Measurements from ENCODE around the gene BTBD16. TPM values are rescaled to one million over a fixed set of nuclear protein-coding genes. Genes with fewer than 3 reads are reported as not detected.

BTBD16 gene
- total and polyA plus RNA-seq, 9 donors = 0.42 to 1.8 TPM; not detected in 7

- H3K27ac ChIP-seq = no peak overlapping the region
- H3K4me1 ChIP-seq (ENCODE audit: insufficient read depth) = no peaks in the 10 kb centered on the region
- intact Hi-C loops (cut with DNase I) = no loop called here
- DNase-seq = no peak
- WGBS, 3 donors = 91 to 93% (median 92%) methylated on average over 11 of the region's 11 CpGs
- no peaks in the 10 kb centered on the region for H3K27me3 ChIP-seq
- no peak overlapping the region for H3K4me3 ChIP-seq
- TF ChIP-seq POLR2A (IDR thresholded peaks at IDR 0.05) (no peak), EP300 (IDR thresholded peaks at IDR 0.05) (no peak), CTCF (IDR thresholded peaks at IDR 0.05) (no peak)
- H3K9me3 ChIP-seq = no peaks in the 10 kb centered on the region
- H3K36me3 ChIP-seq = no peaks in the 10 kb centered on the region
Observed at GRCh38 chr10:122251459-122252255, 19.4 kb upstream of the BTBD16 start.

DNA sequence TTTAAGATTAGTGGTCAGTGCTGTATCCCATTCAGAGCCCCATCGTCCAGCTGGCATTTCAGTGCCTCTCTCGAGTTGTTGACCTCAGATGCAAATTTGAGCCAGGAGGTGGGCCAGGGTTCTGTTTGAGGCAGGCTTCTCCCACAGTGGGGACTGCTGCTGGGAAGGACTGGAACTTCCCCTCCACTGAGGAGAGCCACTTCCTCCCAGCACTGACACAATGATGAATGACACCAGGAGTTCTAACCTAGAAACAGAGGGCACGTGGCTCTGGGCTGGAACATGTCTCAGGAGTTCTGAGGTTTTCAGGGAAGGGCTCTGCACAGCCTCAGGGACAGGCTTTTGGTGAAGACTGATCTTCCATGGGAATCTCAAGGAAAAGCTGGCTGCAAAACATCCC, 18.3 kb upstream of the BTBD16 start:
- Histone ChIP-seq H3K4me1 (ENCODE audit: insufficient read depth) (no peaks in the 10 kb centered on the region), H3K9me3 (no peaks in the 10 kb centered on the region), H3K36me3 (no peaks in the 10 kb centered on the region), H3K4me3 (no peak overlapping the region), H3K27ac (no peak overlapping the region), H3K27me3 (no peaks in the 10 kb centered on the region)
- intact Hi-C loops (cut with DNase I) = no loop called here
- TF ChIP-seq CTCF (IDR thresholded peaks at IDR 0.05) = no peak
- TF ChIP-seq POLR2A (IDR thresholded peaks at IDR 0.05) = no peak
- no peak for TF ChIP-seq EP300 (IDR thresholded peaks at IDR 0.05)
- DNase-seq = no peak
- 66 to 79% (median 76%) methylated on average over 3 of the region's 3 CpGs for WGBS, 3 donors

DNA sequence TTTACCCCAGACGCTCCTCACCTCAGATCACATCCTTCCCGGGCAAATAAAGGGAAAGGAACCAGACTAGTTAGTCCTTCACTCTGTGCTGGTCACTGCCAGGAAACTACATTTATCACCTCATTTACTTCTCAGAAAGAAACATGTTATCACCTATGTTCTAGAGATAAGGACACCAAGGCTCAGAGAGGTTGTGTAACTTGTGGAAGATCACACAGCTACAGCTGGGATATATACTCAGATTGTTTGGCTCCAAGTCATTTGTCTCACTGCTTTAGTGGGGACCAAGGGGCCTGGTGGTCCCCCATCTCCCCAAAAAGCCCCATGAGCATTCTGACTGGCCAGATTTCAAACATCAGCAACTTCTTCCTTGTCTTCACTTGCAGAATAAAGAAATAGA, 17.5 kb upstream of the BTBD16 start:
- no peaks in the 10 kb centered on the region for H3K9me3 ChIP-seq
- TF ChIP-seq POLR2A (IDR thresholded peaks at IDR 0.05) = no peak
- no peak for TF ChIP-seq CTCF (IDR thresholded peaks at IDR 0.05)
- no peak for TF ChIP-seq EP300 (IDR thresholded peaks at IDR 0.05)
- DNase-seq = no peak
- H3K27me3 ChIP-seq = no peaks in the 10 kb centered on the region
- 90 to 95% (median 90%) methylated on average over 2 of the region's 2 CpGs for WGBS, 3 donors
- H3K4me3 ChIP-seq = no peak overlapping the region
- intact Hi-C loops (cut with DNase I) = no loop called here
- H3K36me3 ChIP-seq = no peaks in the 10 kb centered on the region
- H3K27ac ChIP-seq = no peak overlapping the region
- H3K4me1 ChIP-seq (ENCODE audit: insufficient read depth) = peaks cover under 1% of the 10 kb centered on the region

GRCh38 chr10:122254831-122255230, 16.3 kb upstream of the BTBD16 start:
- intact Hi-C loops (cut with DNase I) = no loop called here
- WGBS, 3 donors = 87 to 90% (median 88%) methylated on average over 5 of the region's 5 CpGs
- Histone ChIP-seq H3K36me3 (no peaks in the 10 kb centered on the region), H3K4me3 (no peak overlapping the region), H3K9me3 (no peaks in the 10 kb centered on the region), H3K4me1 (ENCODE audit: insufficient read depth) (peaks cover 1% of the 10 kb centered on the region), H3K27me3 (no peaks in the 10 kb centered on the region), H3K27ac (no peak overlapping the region)
- no peak for TF ChIP-seq POLR2A (IDR thresholded peaks at IDR 0.05)
- TF ChIP-seq CTCF (IDR thresholded peaks at IDR 0.05) = no peak
- TF ChIP-seq EP300 (IDR thresholded peaks at IDR 0.05) = no peak
- no peak for DNase-seq

Data from ovary (tissue), 9 donors.